CD4-positive, alpha-beta T cell (primary cell): ENCODE measurements around the gene SGO2. TPM values are rescaled to one million over a fixed set of nuclear protein-coding genes. Genes with fewer than 3 reads are reported as not detected.

Experiments used
- ATAC-seq: fragments of 200-7000 bp; cut with Tn5 transposase; one replicate; pipeline ENCODE4 v1.10.0; 2022; ENCODE audit warnings: mild to moderate bottlenecking; ENCODE audit not compliant: poor library complexity
- CTCF ChIA-PET: fragments of 350-600 bp; sonication (Branson Sonifier 250); formaldehyde crosslinking; loops from one replicate; lab custom pipeline; 2021; ENCODE audit warnings: antibody characterized with exemption, inconsistent platforms; lab: Charles Lee
- POLR2A ChIA-PET: fragments of 350-600 bp; sonication (Branson Sonifier 250); formaldehyde crosslinking; loops from one replicate; lab custom pipeline; 2021; ENCODE audit warnings: antibody characterized with exemption, inconsistent platforms; lab: Charles Lee
- DNase-seq, 14 experiments: peaks; one replicate each; pipeline ENCODE4 v3.0.0-alpha.2; 2013 to 2020; ENCODE audit warnings: mixed read lengths in 2 of 14
- H3K27ac ChIP-seq, 2 donors: one replicate each; pipeline versions ENCODE4 v1.5.1 to v1.7.0; 2013; ENCODE audit warnings: low read length in 2 of 2, low read depth in 1 of 2, mild to moderate bottlenecking in 1 of 2
- H3K27me3 ChIP-seq, 2 experiments: 1 replicate in 1 of 2; 2 replicates in 1 of 2; pipeline versions ENCODE4 v1.6.1 to v1.7.0; 2013; ENCODE audit warnings: low read length in 2 of 2, control low read depth in 1 of 2, mild to moderate bottlenecking in 1 of 2, moderate library complexity in 1 of 2; ENCODE audit not compliant: insufficient read depth in 2 of 2, control insufficient read depth in 1 of 2
- H3K36me3 ChIP-seq: one replicate; pipeline ENCODE4 v1.6.1; 2013; ENCODE audit warnings: low read length, control low read depth; ENCODE audit not compliant: insufficient read depth
- H3K4me1 ChIP-seq: one replicate; pipeline ENCODE4 v1.6.1; 2013; ENCODE audit warnings: low read length, control low read depth; ENCODE audit not compliant: insufficient read depth
- H3K4me3 ChIP-seq: one replicate; pipeline ENCODE4 v1.5.1; 2013; ENCODE audit warnings: mild to moderate bottlenecking, low read length, moderate library complexity
- H3K9me3 ChIP-seq, 2 experiments: 1 replicate in 1 of 2; 2 replicates in 1 of 2; pipeline versions ENCODE4 v1.6.1 to v1.7.0; 2013; ENCODE audit warnings: low read length in 2 of 2, mild to moderate bottlenecking in 2 of 2, control low read depth in 1 of 2, moderate library complexity in 1 of 2; ENCODE audit not compliant: control insufficient read depth in 1 of 2, insufficient read depth in 1 of 2
- H3K27ac Mint-ChIP-seq: one replicate; pipeline ENCODE4 v1.8.0; 2020; ENCODE audit warnings: mixed read lengths
- H3K27me3 Mint-ChIP-seq: one replicate; pipeline ENCODE4 v1.8.0; 2021; ENCODE audit warnings: mixed read lengths
- H3K36me3 Mint-ChIP-seq: one replicate; pipeline ENCODE4 v1.8.0; 2021; ENCODE audit warnings: low read depth, mixed read lengths
- H3K4me1 Mint-ChIP-seq: one replicate; pipeline ENCODE4 v1.8.0; 2021; ENCODE audit warnings: low read depth, mixed read lengths
- H3K4me3 Mint-ChIP-seq: one replicate; pipeline ENCODE4 v1.8.0; 2020; ENCODE audit warnings: mild to moderate bottlenecking, mixed read lengths
- H3K9me3 Mint-ChIP-seq: one replicate; pipeline ENCODE4 v1.8.0; 2020; ENCODE audit warnings: mixed read lengths
- intact Hi-C, 2 experiments: fragments of 100-400 bp; cut with DNase I in 1 of 2; cut with micrococcal nuclease in 1 of 2; formaldehyde crosslinking; loops; one replicate each; pipeline versions ENCODE4 v1.15.1 to v1.9.0; 2023 to 2025; cut with DNase I, micrococcal nuclease
- total RNA-seq, 174 experiments: library from RNA in 2 of 174; stranded (reverse) in 2 of 174; gene quantifications; one replicate each; pipeline ENCODE4 v1.2.3 and lab custom pipeline; 2021 to 2026
- TF ChIP-seq, protein P1 (sequence below): fragments of 200-600 bp; IDR thresholded peaks from one replicate; pipeline ENCODE4 v1.8.0; 2022; ENCODE audit warnings: antibody characterized with exemption, mild to moderate bottlenecking

The SGO2 gene
- total RNA-seq, 2 experiments from 2014 or later = 0.64 to 0.74 TPM

DNA sequence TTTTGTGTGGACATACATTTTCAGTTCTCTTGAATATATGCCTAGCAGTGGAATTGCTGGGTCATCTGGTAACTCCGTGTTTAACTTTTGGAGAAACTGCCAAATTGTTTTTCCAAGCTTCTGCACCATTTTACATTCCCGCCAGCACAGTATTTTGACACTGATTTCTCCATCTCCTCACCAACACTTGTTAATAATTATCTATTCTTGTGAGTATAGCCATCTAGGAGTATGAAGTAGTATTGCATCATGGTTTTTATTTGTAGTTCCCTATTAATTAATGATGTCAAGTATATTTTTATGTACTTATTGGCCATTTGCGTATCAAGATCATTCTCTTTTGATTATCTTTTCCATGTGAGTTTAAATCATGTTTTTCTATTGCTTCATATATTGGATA lies 41.9 kb downstream of the SGO2 start:
- Histone ChIP-seq H3K9me3 (peaks cover 0 to 3% of the 10 kb centered on the region in 2 experiments), H3K36me3 (no peaks in the 10 kb centered on the region), H3K4me1 (no peaks in the 10 kb centered on the region), H3K27ac (no peak overlapping the region), H3K4me3 (no peak overlapping the region), H3K27me3 (no peaks in the 10 kb centered on the region)
- ATAC-seq = no peak
- Mint-ChIP-seq H3K9me3 (no peaks in the 10 kb centered on the region), H3K27me3 (no peaks in the 10 kb centered on the region), H3K4me3 (no peak overlapping the region), H3K36me3 (no peaks in the 10 kb centered on the region), H3K4me1 (no peaks in the 10 kb centered on the region), H3K27ac (no peak overlapping the region)
- DNase-seq = no peak
- ChIA-PET CTCF (no interaction called here), POLR2A (no interaction called here)
- intact Hi-C loops = no loop called here
- TF ChIP-seq, protein P1, sequence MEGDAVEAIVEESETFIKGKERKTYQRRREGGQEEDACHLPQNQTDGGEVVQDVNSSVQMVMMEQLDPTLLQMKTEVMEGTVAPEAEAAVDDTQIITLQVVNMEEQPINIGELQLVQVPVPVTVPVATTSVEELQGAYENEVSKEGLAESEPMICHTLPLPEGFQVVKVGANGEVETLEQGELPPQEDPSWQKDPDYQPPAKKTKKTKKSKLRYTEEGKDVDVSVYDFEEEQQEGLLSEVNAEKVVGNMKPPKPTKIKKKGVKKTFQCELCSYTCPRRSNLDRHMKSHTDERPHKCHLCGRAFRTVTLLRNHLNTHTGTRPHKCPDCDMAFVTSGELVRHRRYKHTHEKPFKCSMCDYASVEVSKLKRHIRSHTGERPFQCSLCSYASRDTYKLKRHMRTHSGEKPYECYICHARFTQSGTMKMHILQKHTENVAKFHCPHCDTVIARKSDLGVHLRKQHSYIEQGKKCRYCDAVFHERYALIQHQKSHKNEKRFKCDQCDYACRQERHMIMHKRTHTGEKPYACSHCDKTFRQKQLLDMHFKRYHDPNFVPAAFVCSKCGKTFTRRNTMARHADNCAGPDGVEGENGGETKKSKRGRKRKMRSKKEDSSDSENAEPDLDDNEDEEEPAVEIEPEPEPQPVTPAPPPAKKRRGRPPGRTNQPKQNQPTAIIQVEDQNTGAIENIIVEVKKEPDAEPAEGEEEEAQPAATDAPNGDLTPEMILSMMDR = no peak

DNA sequence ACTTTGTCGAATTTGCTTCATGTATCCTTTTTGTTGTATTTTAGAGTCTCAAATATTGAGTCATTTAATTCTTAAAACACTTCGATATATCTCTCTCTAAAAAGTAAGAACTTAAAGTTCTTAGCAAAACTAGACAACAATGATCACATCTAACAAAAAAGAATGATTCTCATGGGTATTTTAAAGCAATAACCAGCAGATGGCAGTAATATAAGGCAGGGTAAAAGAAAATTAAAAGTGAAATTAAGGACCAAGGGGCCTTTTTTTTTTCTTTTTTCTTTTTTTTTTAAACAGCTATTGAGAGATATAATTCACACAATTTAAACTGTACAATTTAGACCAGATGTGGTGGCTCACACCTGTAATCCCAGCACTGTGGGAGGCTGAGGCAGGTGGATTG lies 50.0 kb downstream of the SGO2 start:
- Histone ChIP-seq H3K4me1 (no peaks in the 10 kb centered on the region), H3K27me3 (no peaks in the 10 kb centered on the region), H3K36me3 (no peaks in the 10 kb centered on the region), H3K9me3 (no peaks in the 10 kb centered on the region), H3K27ac (no peak overlapping the region), H3K4me3 (no peak overlapping the region)
- ChIA-PET POLR2A (no interaction called here), CTCF (interaction anchor here (1.0 kb wide), 1 partner anchor 129 kb away, joined by 4 read pairs; no protein-coding TSS in a partner anchor)
- Mint-ChIP-seq H3K36me3 (no peaks in the 10 kb centered on the region), H3K27me3 (no peaks in the 10 kb centered on the region), H3K4me3 (no peak overlapping the region), H3K27ac (no peak overlapping the region), H3K9me3 (no peaks in the 10 kb centered on the region), H3K4me1 (no peaks in the 10 kb centered on the region)
- ATAC-seq (no peak), DNase-seq (peak in 3 of 14 experiments; percentile 20 to 30 (median 29))
- TF ChIP-seq, protein P1 = peak; percentile 58
- intact Hi-C loops = loop anchor here (2.0 to 10.0 kb wide), 7 partner anchors 126 to 601 kb away; partner anchors contain the start of gene BZW1 (in 1 of the 2)

DNA sequence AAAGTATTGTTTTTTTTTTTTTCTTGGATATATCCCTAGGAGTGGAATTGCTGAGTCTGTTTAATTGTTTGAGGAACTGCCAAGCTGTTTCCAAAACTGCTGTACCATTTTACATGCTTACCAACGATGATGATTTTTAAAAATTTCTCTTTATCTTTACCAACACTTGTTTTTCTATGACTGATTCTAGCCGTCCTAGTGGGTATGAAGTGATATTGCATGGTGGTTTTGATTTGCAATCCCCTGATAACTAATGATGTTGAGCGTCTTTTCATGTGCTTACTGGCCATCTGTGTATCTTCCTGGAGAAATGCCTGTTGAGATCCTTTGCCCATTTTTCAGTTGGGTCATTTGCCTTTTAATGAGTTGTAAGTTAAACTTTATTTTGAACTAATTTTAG lies 51.0 kb downstream of the SGO2 start:
- H3K27me3 ChIP-seq = no peaks in the 10 kb centered on the region
- no peaks in the 10 kb centered on the region for H3K9me3 ChIP-seq
- no peak overlapping the region for H3K27ac ChIP-seq
- no peaks in the 10 kb centered on the region for H3K9me3 Mint-ChIP-seq
- H3K4me1 Mint-ChIP-seq = no peaks in the 10 kb centered on the region
- H3K4me3 Mint-ChIP-seq = no peak overlapping the region
- H3K36me3 Mint-ChIP-seq = no peaks in the 10 kb centered on the region
- DNase-seq (no peak), ATAC-seq (no peak)
- no peaks in the 10 kb centered on the region for H3K36me3 ChIP-seq
- ChIA-PET CTCF (no interaction called here), POLR2A (no interaction called here)
- H3K27me3 Mint-ChIP-seq = no peaks in the 10 kb centered on the region
- no peak overlapping the region for H3K27ac Mint-ChIP-seq
- intact Hi-C loops = loop anchor here (2.0 to 10.0 kb wide), 7 partner anchors 125 to 600 kb away; partner anchors contain the start of gene BZW1 (in 1 of the 2)
- TF ChIP-seq, protein P1 = no peak
- no peak overlapping the region for H3K4me3 ChIP-seq
- H3K4me1 ChIP-seq = no peaks in the 10 kb centered on the region
